ENCODE results near the gene RDH16. TPM values are rescaled to one million over a fixed set of nuclear protein-coding genes. Genes with fewer than 3 reads are reported as not detected.

RDH16 gene
- total RNA-seq, 6 experiments from 2014 or later, result 84.6 to 481 (median 147) TPM

- WGBS (ENCODE audit: insufficient coverage, low coverage, low lambda C conversion rate, missing lambda C conversion rate), result 64% methylated on average over 3 of the region's 4 CpGs
- Histone ChIP-seq H3K36me3 (peaks cover 0 to 21% (median 10%) of the 10 kb centered on the region in 4 donors), H3K27me3 (no peaks in the 10 kb centered on the region), H3K4me3 (no peak overlapping the region), H3K4me1 (peaks cover 0 to 22% (median 10%) of the 10 kb centered on the region in 4 donors), H3K27ac (peak overlapping the region in 1 of 3 donors; percentile 4), H3K9me3 (no peaks in the 10 kb centered on the region)
- DNase-seq (peak in 1 of 3 donors; percentile 26), ATAC-seq (no peak)
- TF ChIP-seq POLR2A (IDR thresholded peaks at IDR 0.05) (no peak), CTCF (IDR thresholded peaks at IDR 0.05) (no peak)
- intact Hi-C loops (cut with DNase I), result no loop called here
These were observed 42.0 kb upstream of the RDH16 start for GRCh38 chr12:56999456-56999855.

DNA sequence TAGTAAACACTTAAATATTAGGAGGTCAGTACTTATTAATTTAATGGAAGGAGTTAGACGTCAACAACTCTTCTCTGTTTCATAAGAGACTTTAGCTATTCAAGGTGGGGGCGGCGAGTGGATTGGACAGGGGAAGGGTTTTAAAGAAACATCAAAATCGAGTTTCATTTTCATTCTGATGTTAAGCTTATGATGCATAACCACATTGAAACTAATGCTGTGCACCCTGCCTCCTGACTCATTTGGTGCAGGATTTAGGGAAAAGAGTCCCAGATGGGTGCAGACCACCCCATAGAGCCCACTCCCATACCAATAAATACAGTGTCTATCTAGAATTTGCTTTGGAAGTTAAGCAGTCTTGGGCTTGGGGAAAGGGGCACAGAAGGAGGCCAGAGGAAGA is 41.6 kb upstream of the RDH16 start:
- Histone ChIP-seq H3K4me3 (no peak overlapping the region), H3K27me3 (no peaks in the 10 kb centered on the region), H3K9me3 (no peaks in the 10 kb centered on the region), H3K36me3 (peaks cover 0 to 16% (median 8%) of the 10 kb centered on the region in 4 donors), H3K27ac (no peak overlapping the region), H3K4me1 (peaks cover 0 to 22% (median 10%) of the 10 kb centered on the region in 4 donors)
- DNase-seq, result no peak
- ATAC-seq, result no peak
- no peak for TF ChIP-seq POLR2A (IDR thresholded peaks at IDR 0.05)
- no peak for TF ChIP-seq CTCF (IDR thresholded peaks at IDR 0.05)
- intact Hi-C loops (cut with DNase I), result no loop called here
- 45% methylated on average over 4 of the region's 4 CpGs for WGBS (ENCODE audit: insufficient coverage, low coverage, low lambda C conversion rate, missing lambda C conversion rate)

GRCh38 chr12:56998316-56998715 is 40.9 kb upstream of the RDH16 start:
- peaks cover 0 to 23% (median 10%) of the 10 kb centered on the region in 4 donors for H3K4me1 ChIP-seq
- TF ChIP-seq POLR2A (IDR thresholded peaks at IDR 0.05) (no peak), CTCF (IDR thresholded peaks at IDR 0.05) (no peak)
- DNase-seq (no peak), ATAC-seq (no peak)
- intact Hi-C loops (cut with DNase I), result no loop called here
- no peak overlapping the region for H3K27ac ChIP-seq
- no peaks in the 10 kb centered on the region for H3K27me3 ChIP-seq
- H3K9me3 ChIP-seq, result no peaks in the 10 kb centered on the region
- WGBS (ENCODE audit: insufficient coverage, low coverage, low lambda C conversion rate, missing lambda C conversion rate), result 87% methylated on average over 5 of the region's 6 CpGs
- no peak overlapping the region for H3K4me3 ChIP-seq
- H3K36me3 ChIP-seq, result peaks cover 0 to 9% (median 4%) of the 10 kb centered on the region in 4 donors

DNA sequence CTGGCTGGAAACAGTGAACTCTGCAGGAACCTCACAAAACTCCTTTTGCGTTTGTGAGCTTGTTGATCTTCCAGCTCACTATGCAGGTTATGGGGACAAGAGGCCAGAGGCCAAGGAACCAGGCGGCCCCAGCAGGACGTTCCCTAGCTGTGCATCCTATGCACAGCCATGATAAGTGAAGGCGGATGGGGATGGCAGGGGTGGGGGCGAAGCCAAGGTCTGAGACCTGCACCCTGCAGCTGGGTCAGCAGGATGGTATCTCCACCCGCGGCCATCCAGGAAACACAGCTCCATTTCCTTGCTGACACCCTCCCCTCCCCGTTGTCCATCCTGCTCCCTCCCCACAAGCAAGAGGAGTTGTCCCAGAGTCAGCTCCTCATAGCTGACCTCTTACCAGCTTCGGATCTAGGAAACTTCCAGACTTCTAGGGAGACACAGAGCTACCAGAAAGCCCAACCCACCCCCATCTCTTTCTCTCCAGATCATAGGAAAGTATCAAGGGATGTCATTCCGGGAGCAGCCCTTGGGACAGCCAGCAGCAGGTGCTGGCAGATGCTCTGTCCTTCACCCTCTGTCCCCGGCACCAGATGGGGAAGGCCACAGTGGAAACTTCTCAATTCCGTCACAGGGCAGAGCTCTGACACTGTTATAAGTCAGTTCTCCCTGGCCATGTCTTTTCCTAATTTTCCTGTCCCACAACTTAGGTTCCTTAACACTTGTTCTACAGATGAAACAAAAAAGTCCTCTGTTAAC is 39.6 kb upstream of the RDH16 start:
- Histone ChIP-seq H3K4me3 (no peak overlapping the region), H3K9me3 (no peaks in the 10 kb centered on the region), H3K36me3 (no peaks in the 10 kb centered on the region), H3K27ac (peak overlapping the region in 1 of 3 donors; percentile 8), H3K27me3 (no peaks in the 10 kb centered on the region), H3K4me1 (peaks cover 0 to 23% (median 6%) of the 10 kb centered on the region in 4 donors)
- WGBS (ENCODE audit: insufficient coverage, low coverage, low lambda C conversion rate, missing lambda C conversion rate), result 65% methylated on average over 6 of the region's 12 CpGs
- intact Hi-C loops (cut with DNase I), result no loop called here
- peak in 2 of 3 donors; percentile 37 to 68 for DNase-seq
- peak; percentile 12 to 67 (median 36) for ATAC-seq
- TF ChIP-seq CTCF (IDR thresholded peaks at IDR 0.05), result no peak
